Measurements from ENCODE around the gene CEBPA.
A peak's percentile ranks its signal among the peaks of the same experiment; 100 is the strongest.
"Not testable (repeated sequence)": the region's sequence is repeated elsewhere in the genome, so short reads cannot be mapped to it uniquely, and the experiment has no call there.

CEBPA gene

DNA sequence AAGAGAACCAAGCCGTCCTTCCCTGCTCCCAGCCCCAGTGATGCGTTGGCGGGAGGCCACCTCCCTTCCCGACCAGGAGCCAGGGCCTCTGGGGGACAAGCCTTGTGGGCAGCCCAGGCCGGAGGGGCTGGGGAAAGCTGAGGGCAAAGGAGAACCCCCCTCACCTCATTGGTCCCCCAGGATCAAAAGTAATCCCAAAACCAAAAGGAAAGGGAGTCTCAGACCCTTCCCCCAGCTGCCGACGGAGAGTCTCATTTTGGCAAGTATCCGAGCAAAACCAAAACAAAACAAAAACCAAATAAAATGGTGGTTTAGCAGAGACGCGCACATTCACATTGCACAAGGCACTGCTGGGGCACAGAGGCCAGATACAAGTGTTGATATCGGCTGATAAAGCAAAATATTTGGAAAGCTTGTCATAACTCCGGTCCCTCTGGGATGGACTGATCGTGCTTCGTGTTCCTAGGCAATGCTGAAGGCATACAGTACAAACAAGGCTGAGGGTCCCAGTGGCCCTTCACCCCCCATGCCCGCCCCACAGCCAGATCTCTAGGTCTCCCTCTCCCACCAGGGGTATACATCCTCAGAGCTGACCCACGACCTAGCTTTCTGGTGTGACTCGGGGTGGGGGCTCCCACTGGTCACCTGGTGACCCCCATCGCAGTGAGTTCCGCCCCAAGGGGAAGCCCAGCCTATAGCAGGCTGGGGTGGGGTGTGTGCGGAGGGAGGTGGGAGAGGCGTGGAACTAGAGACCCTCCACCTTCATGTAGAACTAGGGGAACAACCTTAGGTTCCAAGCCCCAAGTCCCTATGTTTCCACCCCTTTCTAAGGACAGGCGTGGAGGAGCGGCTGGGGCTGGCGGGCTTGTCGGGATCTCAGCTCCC lies 2.1 kb downstream of the CEBPA start:
- DNase-seq (ENCODE audit: low spot score): no peak

DNA sequence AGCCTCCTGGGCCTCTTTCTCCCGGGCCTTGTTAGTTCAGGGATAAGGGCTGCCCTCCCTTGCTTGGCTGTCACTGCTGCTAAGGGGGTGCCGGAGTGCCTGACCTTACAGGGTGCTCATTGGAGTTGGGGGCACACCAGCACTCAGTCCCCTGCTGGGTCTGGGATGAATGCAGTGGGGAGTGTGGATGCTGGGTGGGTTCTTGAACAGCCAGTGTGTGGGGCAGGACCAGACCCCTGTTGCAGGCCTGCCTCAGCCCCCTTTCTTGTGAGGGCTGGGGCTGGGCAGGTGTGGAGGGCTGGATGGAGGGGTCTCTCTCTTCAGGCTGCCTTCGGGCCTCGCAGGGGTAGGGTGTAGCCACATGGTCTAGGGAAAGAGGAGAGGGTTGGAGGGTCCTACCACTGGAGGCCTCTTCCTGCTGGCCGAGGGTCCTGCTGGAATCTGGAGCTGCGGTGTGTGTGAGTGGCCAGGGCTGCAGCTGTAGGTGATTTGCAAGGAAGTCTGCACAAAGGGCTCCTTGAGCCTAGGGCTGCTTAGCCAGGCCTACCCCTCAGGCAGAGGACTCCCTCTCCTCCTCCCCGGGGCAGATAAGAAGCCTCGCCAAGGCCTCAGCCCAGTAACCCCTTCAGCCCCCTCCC lies 3.2 kb downstream of the CEBPA start:
- no peak for DNase-seq (ENCODE audit: low spot score)

DNA sequence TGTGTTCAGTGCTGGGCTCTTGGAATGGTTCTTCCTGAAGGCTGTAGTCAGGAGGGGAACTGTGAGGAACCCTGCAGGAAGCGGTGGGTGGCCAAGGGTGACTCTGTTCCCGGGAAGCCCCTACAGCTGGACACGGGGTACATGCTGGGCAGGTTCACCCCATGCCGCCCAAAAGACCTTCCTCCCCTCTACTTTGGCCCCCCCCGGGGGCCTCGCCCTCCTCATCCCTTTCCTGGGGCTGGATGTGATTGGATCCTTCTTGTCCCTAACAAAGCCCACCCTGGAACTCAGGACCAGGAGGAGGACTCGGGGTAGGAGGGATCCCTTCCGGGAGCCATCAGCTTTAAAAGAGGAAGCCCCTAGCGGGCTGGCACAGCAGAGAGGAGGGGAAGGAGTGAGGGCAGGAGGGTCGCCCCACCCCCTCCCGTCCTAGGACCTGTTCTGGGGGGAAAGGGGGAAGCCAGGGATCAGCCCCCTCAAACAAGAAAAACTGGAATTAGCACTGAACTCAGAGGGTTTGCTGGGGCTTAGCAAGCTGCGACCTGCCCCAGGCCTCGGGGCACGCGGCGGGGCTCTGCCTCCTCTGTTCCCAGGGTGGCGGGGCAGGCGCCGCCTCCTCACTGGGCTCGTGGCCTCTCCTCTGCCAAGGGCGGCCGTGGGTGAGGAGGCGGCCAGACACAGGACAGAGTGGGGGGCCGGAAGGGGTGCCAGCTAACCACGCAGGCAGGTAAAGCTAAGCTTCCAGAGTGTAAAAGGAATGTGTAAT lies 4.0 kb downstream of the CEBPA start:
- DNase-seq (ENCODE audit: low spot score): no peak

- DNase-seq (ENCODE audit: low spot score): no peak
These were observed 4.8 kb downstream of the CEBPA start for GRCh38 chr19:33297401-33298145.

DNA sequence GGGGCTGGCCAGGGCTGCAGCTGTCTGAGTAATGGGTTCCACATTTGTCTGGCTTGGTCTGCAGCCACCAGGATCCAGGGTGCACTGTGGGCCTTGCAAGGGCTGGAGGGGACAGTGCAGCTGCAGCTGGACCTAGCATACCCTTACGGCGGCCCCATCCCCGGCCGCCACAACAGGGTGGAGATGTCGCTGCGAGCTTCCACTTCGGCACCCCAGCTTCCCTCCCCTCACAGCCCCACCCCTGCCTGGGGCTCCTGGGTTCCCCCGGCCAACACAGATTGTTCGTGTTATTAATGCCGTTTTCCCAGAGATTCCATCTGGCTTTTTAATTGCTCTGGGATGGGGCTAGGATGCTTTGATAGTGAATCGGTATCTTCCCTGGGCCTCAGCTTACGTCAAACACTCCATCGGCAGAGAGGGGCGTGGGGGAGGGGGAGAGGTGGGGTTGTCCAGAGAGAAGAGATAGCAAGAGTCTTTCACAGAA lies 5.8 kb downstream of the CEBPA start:
- no peak for DNase-seq (ENCODE audit: low spot score)

GRCh38 chr19:33295621-33296487 lies 6.5 kb downstream of the CEBPA start:
- no peak for DNase-seq (ENCODE audit: low spot score)

- not testable (repeated sequence) for DNase-seq (ENCODE audit: low spot score)
These were observed 7.3 kb downstream of the CEBPA start for GRCh38 chr19:33295046-33295445.

DNA sequence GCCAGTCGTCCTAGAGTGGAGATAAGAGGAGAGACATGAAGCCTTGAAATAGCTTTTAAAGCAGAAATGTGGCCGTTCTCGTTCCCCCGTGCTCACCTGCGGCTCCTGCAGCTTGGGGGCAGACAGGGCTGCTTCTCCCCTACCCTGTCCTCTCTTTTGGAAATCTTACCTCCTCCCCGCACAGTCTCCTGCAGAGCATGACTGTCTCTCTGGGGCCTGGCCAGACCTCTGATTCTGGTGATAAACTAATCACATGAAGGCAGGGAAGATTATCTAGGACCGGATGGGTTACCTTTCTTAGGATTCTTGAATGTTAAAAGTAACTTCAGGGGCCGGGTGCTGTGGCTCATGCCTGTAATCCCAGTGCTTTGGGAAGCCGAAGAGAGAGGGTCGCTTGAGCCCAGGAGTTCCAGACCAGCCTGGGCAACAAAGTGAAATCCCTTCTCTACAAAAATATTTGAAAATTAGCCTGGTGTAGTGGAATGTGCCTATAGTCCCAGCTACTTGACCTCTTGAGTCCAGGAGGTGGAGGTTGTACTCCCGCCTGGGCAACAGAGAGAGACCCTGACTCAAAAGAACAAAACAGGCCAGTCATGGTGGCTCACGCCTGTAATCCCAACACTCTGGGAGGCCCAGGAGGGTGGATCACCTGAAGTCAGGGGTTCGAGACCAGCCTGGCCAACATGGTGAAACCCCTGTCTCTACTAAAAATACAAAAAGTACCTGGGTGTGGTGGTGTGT lies 8.1 kb downstream of the CEBPA start:
- DNase-seq (ENCODE audit: low spot score): no peak

- peak; percentile 79 for DNase-seq (ENCODE audit: low spot score)
These were observed 8.9 kb downstream of the CEBPA start for GRCh38 chr19:33293255-33294057.

DNA sequence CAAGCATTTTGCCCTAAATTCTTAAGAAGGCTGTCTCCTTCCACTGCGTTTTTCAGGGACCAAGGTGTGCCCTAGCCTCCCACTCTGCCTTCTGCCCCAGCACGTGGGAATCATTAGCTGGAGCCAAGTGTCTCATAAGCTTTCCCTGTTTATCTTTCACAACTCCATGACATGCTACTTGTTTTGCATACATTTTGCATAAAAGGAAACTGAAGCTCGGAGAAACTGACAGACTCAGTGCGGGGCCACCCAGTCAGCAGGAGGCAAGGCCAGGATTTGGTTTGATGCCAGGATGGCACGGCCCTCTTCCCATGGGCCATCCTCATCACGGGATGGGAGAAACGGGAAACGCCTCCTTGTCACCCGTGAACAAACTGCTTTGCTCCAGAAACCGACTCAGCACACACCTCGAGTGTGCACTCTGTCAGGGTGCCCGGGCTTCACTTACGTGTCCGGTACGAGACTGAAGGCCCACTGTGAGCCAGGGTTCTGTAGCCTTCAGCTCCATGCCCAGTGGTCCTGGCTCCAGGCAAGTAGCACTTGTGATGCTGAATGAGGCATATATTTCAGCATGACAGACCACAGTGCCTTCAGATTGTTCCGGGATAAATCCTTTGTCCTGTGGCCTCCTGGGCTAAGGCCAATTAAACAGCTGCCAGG lies 9.6 kb downstream of the CEBPA start:
- DNase-seq (ENCODE audit: low spot score): no peak

- no peak for DNase-seq (ENCODE audit: low spot score)
These were observed 10.5 kb downstream of the CEBPA start for GRCh38 chr19:33291623-33292534.

DNA sequence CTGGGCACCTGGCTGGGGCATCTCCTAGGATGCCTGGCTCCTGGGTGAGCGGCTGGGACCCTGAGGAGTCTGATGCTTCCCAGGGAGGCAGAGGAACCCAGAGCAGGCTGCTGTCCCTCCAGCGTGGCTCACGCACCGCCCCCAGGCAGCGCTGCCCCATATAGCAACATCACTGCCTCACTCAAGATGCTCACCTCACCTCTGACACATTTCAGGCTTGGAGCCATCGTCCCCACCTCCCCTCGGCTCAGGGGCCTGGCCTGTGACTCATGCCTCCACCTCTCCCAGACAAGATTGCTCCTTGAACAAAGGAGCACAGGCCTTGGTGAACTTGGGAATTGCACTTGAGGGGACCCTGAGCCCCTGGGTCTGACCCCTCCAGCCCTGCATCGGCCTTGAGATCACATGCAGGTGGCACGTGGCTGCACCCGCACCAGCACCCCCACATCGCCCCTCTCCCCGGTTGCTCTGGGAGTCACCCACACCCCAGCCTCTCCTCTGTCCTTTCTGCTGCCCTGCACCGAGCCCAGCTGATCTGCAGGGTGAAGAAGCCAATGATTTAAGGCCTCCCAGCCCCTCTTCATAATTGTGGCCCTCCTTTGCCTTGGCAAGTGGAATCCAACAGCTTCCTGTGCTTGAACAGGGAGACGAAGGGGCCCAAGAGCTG lies 11.2 kb downstream of the CEBPA start:
- no peak for DNase-seq (ENCODE audit: low spot score)

GRCh38 chr19:33290082-33290815 lies 12.1 kb downstream of the CEBPA start:
- DNase-seq (ENCODE audit: low spot score): no peak

DNA sequence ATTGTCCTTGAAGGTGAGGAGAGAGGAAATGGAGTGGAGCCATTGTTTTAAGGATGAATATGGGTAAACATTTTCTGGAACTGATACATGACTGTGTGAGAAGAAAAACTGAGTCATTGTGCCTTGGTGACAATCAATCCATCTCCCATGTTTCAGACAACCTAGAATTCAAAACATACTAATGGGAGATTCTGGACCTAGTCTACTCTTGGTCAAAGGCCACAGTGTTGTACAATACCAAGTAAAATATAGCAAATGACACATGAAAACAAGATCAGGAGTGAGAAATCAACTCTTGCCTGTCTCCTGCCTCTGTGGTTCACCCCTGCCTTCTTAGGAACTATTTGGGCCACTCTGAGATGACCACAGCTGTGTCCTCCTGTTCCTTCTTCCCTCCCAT lies 13.1 kb downstream of the CEBPA start:
- no peak for DNase-seq (ENCODE audit: low spot score)

GRCh38 chr19:33288666-33289065 lies 13.7 kb downstream of the CEBPA start:
- DNase-seq (ENCODE audit: low spot score): no peak

- DNase-seq (ENCODE audit: low spot score): no peak
These were observed 14.4 kb downstream of the CEBPA start for GRCh38 chr19:33287927-33288326.
